Neural cell (in vitro differentiated cells): ENCODE measurements around the gene APRT. TPM values are rescaled to one million over a fixed set of nuclear protein-coding genes. Genes with fewer than 3 reads are reported as not detected.

Experiments used
- H2AFZ ChIP-seq: fragments of 200-600, 300-800 bp; sonication (generic), shearing (Covaris generic); 2 replicates; pipeline ENCODE4 v1.6.0; 2014; ENCODE audit warnings: low read depth, mild to moderate bottlenecking, antibody characterized with exemption, low read length, moderate library complexity
- H3F3A ChIP-seq: fragments of 200-600 bp; shearing (Covaris generic); 2 replicates; pipeline ENCODE4 v1.6.1; 2016; ENCODE audit warnings: mild to moderate bottlenecking, moderate library complexity, mixed read lengths, antibody characterized with exemption, low read length; ENCODE audit not compliant: insufficient read depth, poor library complexity, severe bottlenecking
- H3K27ac ChIP-seq: fragments of 200-600, 300-800 bp; sonication (generic), shearing (Covaris generic); 2 replicates; pipeline ENCODE4 v1.5.1; 2014; ENCODE audit warnings: mild to moderate bottlenecking, low read length, moderate library complexity
- H3K27me3 ChIP-seq: fragments of 300-800, 200-600 bp; sonication (generic), shearing (Covaris generic); 2 replicates; pipeline ENCODE4 v1.6.0; 2014; ENCODE audit warnings: mild to moderate bottlenecking, low read depth, low read length, moderate library complexity; ENCODE audit not compliant: insufficient read depth
- H3K36me3 ChIP-seq: fragments of 300-800, 200-600 bp; sonication (generic), shearing (Covaris generic); 2 replicates; pipeline ENCODE4 v1.5.1; 2014; ENCODE audit warnings: mild to moderate bottlenecking, antibody characterized with exemption, low read length, moderate library complexity; ENCODE audit not compliant: insufficient read depth
- H3K4me2 ChIP-seq: fragments of 300-800, 200-600 bp; sonication (generic), shearing (Covaris generic); 2 replicates; pipeline ENCODE4 v1.6.0; 2014; ENCODE audit warnings: mild to moderate bottlenecking, low read length
- H3K4me3 ChIP-seq: fragments of 300-800, 200-600 bp; sonication (generic), shearing (Covaris generic); 2 replicates; pipeline ENCODE4 v1.5.1; 2014; ENCODE audit warnings: mild to moderate bottlenecking, low read length, moderate library complexity
- H3K79me2 ChIP-seq: fragments of 200-600 bp; shearing (Covaris generic); replicated peaks from 2 replicates; pipeline ENCODE4 v1.6.0; 2014; ENCODE audit warnings: mild to moderate bottlenecking, low read length, moderate library complexity; ENCODE audit not compliant: insufficient read depth
- H3K9ac ChIP-seq: fragments of 300-800, 200-600 bp; sonication (generic), shearing (Covaris generic); 2 replicates; pipeline ENCODE4 v1.6.1; 2016; ENCODE audit warnings: mild to moderate bottlenecking, low read length, mixed read lengths
- H3K9me2 ChIP-seq: fragments of 200-600 bp; shearing (Covaris generic); 2 replicates; pipeline ENCODE4 v1.6.1; 2016; ENCODE audit warnings: mild to moderate bottlenecking, low read length, mixed read lengths; ENCODE audit not compliant: insufficient read depth
- H3K9me3 ChIP-seq: fragments of 200-600, 300-800 bp; sonication (generic), shearing (Covaris generic); 2 replicates; pipeline ENCODE4 v1.6.1; 2016; ENCODE audit warnings: mild to moderate bottlenecking, mixed run types, low read length, moderate library complexity, mixed read lengths
- H4K20me1 ChIP-seq: fragments of 200-600 bp; shearing (Covaris generic); 2 replicates; pipeline ENCODE4 v1.6.1; 2016; ENCODE audit warnings: mild to moderate bottlenecking, mixed run types; ENCODE audit not compliant: insufficient read depth
- EP300 ChIP-seq: fragments of 450-650 bp; conservative IDR thresholded peaks from 2 replicates; pipeline ENCODE4 v1.6.1; 2014; ENCODE audit warnings: antibody characterized with exemption, mild to moderate bottlenecking, moderate library complexity; ENCODE audit not compliant: poor library complexity, severe bottlenecking
- EZH2 ChIP-seq: fragments of 200-600, 300-800 bp; shearing (Covaris generic), sonication (generic); IDR thresholded peaks from 2 replicates; pipeline ENCODE4 v1.6.1; 2014; ENCODE audit warnings: antibody characterized with exemption, low read length, borderline replicate concordance, mild to moderate bottlenecking; ENCODE audit not compliant: insufficient read depth, poor library complexity, severe bottlenecking
- MXI1 ChIP-seq: fragments of 450-650 bp; conservative IDR thresholded peaks from 2 replicates; pipeline ENCODE4 v1.6.1; 2014; ENCODE audit warnings: antibody characterized with exemption, mild to moderate bottlenecking; ENCODE audit not compliant: poor library complexity, severe bottlenecking
- POLR2AphosphoS5 ChIP-seq: IDR thresholded peaks from 2 replicates; pipeline ENCODE4 v1.6.1; 2012
- RAD21 ChIP-seq: fragments of 450-650 bp; conservative IDR thresholded peaks from 2 replicates; pipeline ENCODE4 v1.6.1; 2014; ENCODE audit warnings: antibody characterized with exemption, mild to moderate bottlenecking, moderate library complexity
- SMC3 ChIP-seq: fragments of 450-650 bp; conservative IDR thresholded peaks from 2 replicates; pipeline ENCODE4 v1.6.1; 2014; ENCODE audit warnings: antibody characterized with exemption, mild to moderate bottlenecking, moderate library complexity; ENCODE audit not compliant: poor library complexity
- TAF1 ChIP-seq: IDR thresholded peaks from 2 replicates; pipeline ENCODE4 v1.6.1; 2012; ENCODE audit warnings: low read depth
- polyA plus RNA-seq: library from polyadenylated mRNA; depleted of rRNA; stranded (reverse); fragments of >200 nt; gene quantifications from 2 replicates; pipeline ENCODE4 v1.2.3, GENCODE V29; 2014
- TF ChIP-seq, protein P1 (sequence below): fragments of 450-650 bp; IDR thresholded peaks from 2 replicates; pipeline ENCODE4 v1.5.1; 2014; ENCODE audit warnings: antibody characterized with exemption, mild to moderate bottlenecking, moderate library complexity; ENCODE audit not compliant: poor library complexity, severe bottlenecking
- TF ChIP-seq, protein P2 (sequence below): IDR thresholded peaks from 2 replicates; pipeline ENCODE4 v1.6.1; 2012; ENCODE audit warnings: borderline replicate concordance

Gene APRT
- polyA plus RNA-seq, 1 donor from 2014 or later = 52.0 TPM

DNA sequence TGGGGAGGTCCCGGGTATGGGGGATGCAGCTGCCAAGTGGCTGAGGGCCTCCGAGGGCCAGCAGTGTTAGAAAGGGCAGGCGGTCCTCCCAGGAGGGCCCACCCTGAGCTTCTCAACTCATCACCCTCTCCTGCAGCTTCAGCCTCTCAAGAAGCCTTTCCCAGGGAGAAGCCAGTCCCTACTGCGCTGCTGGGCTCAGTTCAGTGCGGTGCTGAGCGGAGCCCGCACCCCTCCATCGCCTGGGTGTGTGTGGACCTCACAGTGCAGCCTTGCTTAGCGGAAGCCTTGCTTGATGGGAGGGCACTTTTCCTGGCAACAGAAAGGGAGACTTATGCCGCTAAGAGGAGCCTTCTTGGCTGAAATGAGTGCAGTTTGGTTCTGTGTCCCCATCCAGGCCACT, 3.5 kb upstream of the APRT start:
- no peak overlapping the region for H2AFZ ChIP-seq
- no peak for TF ChIP-seq POLR2AphosphoS5
- TF ChIP-seq, protein P1, sequence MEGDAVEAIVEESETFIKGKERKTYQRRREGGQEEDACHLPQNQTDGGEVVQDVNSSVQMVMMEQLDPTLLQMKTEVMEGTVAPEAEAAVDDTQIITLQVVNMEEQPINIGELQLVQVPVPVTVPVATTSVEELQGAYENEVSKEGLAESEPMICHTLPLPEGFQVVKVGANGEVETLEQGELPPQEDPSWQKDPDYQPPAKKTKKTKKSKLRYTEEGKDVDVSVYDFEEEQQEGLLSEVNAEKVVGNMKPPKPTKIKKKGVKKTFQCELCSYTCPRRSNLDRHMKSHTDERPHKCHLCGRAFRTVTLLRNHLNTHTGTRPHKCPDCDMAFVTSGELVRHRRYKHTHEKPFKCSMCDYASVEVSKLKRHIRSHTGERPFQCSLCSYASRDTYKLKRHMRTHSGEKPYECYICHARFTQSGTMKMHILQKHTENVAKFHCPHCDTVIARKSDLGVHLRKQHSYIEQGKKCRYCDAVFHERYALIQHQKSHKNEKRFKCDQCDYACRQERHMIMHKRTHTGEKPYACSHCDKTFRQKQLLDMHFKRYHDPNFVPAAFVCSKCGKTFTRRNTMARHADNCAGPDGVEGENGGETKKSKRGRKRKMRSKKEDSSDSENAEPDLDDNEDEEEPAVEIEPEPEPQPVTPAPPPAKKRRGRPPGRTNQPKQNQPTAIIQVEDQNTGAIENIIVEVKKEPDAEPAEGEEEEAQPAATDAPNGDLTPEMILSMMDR = no peak
- no peak for TF ChIP-seq EP300
- TF ChIP-seq RAD21 = no peak
- TF ChIP-seq SMC3 = no peak
- no peak for TF ChIP-seq MXI1
- no peak for TF ChIP-seq TAF1
- TF ChIP-seq EZH2 = no peak
- TF ChIP-seq, protein P2, sequence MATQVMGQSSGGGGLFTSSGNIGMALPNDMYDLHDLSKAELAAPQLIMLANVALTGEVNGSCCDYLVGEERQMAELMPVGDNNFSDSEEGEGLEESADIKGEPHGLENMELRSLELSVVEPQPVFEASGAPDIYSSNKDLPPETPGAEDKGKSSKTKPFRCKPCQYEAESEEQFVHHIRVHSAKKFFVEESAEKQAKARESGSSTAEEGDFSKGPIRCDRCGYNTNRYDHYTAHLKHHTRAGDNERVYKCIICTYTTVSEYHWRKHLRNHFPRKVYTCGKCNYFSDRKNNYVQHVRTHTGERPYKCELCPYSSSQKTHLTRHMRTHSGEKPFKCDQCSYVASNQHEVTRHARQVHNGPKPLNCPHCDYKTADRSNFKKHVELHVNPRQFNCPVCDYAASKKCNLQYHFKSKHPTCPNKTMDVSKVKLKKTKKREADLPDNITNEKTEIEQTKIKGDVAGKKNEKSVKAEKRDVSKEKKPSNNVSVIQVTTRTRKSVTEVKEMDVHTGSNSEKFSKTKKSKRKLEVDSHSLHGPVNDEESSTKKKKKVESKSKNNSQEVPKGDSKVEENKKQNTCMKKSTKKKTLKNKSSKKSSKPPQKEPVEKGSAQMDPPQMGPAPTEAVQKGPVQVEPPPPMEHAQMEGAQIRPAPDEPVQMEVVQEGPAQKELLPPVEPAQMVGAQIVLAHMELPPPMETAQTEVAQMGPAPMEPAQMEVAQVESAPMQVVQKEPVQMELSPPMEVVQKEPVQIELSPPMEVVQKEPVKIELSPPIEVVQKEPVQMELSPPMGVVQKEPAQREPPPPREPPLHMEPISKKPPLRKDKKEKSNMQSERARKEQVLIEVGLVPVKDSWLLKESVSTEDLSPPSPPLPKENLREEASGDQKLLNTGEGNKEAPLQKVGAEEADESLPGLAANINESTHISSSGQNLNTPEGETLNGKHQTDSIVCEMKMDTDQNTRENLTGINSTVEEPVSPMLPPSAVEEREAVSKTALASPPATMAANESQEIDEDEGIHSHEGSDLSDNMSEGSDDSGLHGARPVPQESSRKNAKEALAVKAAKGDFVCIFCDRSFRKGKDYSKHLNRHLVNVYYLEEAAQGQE = no peak
- no peaks in the 10 kb centered on the region for H3K27me3 ChIP-seq
- H3K9ac ChIP-seq = no peak overlapping the region
- no peaks in the 10 kb centered on the region for H3K9me2 ChIP-seq
- no peaks in the 10 kb centered on the region for H4K20me1 ChIP-seq
- H3K9me3 ChIP-seq = no peaks in the 10 kb centered on the region
- no peak overlapping the region for H3K4me2 ChIP-seq
- no peaks in the 10 kb centered on the region for H3K79me2 ChIP-seq
- no peaks in the 10 kb centered on the region for H3K36me3 ChIP-seq
- H3F3A ChIP-seq = no peaks in the 10 kb centered on the region
- no peak overlapping the region for H3K4me3 ChIP-seq
- H3K27ac ChIP-seq = no peak overlapping the region

DNA sequence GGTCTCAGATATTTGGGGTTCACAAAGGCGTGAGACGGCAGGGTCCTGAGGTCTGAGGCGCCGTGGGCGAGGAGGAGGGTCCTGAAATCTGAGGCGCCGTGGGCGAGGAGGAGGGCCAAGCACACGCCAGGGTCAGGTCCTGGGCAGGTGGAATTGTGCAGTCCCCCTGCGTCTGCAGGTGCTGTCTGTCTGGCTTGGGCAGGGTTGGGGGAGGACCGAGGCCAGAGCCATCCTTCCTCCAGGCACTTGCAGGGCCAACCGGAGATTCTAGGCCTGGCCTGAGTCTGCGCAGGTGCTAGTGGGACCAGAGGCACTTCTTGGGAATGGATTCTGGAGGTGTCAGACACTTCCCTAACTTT, 2.4 kb upstream of the APRT start:
- Histone ChIP-seq H3K27ac (no peak overlapping the region), H3F3A (no peaks in the 10 kb centered on the region)
- TF ChIP-seq, protein P1 = no peak
- TF ChIP-seq EZH2 (no peak), POLR2AphosphoS5 (no peak), EP300 (no peak)

More for the DNA sequence above, 2.4 kb upstream of the APRT start:
- no peaks in the 10 kb centered on the region for H3K36me3 ChIP-seq
- H3K4me3 ChIP-seq = no peak overlapping the region
- H3K9me2 ChIP-seq = no peaks in the 10 kb centered on the region
- H3K4me2 ChIP-seq = no peak overlapping the region
- H3K9ac ChIP-seq = no peak overlapping the region
- H4K20me1 ChIP-seq = no peaks in the 10 kb centered on the region
- no peaks in the 10 kb centered on the region for H3K79me2 ChIP-seq
- no peaks in the 10 kb centered on the region for H3K9me3 ChIP-seq
- H2AFZ ChIP-seq = no peak overlapping the region
- H3K27me3 ChIP-seq = no peaks in the 10 kb centered on the region
